ENCODE measurements around the gene TBCA. TPM values are rescaled to one million over a fixed set of nuclear protein-coding genes. Genes with fewer than 3 reads are reported as not detected.

The TBCA gene
- total RNA-seq, 2 donors from 2014 or later: 116 to 195 TPM

DNA sequence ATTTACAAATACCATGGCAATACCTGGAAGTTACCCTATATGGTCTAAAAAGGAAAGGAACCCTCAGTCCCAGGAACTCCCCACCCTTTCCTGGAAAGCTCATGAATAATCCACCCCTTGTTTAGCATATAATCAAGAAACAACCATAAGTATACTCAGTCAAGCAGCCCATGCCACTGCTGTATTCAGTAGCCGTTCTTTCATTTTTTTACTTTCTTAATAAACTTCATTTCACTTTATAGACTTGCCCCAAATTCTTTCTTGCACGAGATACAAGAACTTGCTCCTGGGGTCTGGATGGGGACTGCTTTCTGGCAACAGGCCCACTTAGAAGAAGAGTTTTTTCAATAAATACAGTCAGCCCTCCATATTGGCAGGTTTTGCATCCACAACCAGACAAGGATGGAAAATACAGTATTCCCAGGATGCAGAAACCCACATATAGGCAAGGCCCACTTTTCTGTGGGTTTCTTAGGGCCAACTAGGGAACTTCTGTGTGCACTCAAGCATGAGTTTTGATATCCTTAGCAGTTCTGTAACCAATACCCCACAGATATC, 2.8 kb upstream of the TBCA start:
- Mint-ChIP-seq H3K27me3 (no peaks in the 10 kb centered on the region), H3K36me3 (ENCODE audit: low read depth) (peaks cover 25% of the 10 kb centered on the region), H3K9me3 (no peaks in the 10 kb centered on the region), H3K27ac (no peak overlapping the region), H3K4me1 (peaks cover 20% of the 10 kb centered on the region), H3K4me3 (no peak overlapping the region)
- ATAC-seq (replicated peaks): no peak

DNA sequence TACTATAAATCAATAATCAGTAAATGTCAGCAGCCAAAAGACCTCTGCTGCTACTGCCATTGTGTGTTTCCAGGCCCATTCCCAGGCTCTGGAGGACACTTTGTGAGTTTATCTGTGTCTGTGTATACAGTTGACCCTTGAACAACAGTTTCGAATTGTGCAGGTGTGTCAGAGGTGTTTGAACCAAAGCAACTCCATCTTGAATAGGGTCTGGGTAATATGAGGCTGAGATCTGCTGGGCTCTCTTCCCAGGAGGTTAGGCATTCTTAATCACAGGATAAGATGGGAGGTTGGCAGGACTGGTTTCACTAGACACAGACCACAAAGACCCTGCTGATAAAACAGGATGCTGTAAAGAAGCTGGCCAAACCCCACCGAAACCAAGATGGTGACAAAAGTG, 2.3 kb upstream of the TBCA start:
- H3K4me3 Mint-ChIP-seq: no peak overlapping the region
- no peak for ATAC-seq (replicated peaks)
- no peaks in the 10 kb centered on the region for H3K9me3 Mint-ChIP-seq
- H3K27ac Mint-ChIP-seq: peak overlapping the region; percentile 24
- peaks cover 23% of the 10 kb centered on the region for H3K4me1 Mint-ChIP-seq
- no peaks in the 10 kb centered on the region for H3K27me3 Mint-ChIP-seq
- H3K36me3 Mint-ChIP-seq (ENCODE audit: low read depth): peaks cover 31% of the 10 kb centered on the region

DNA sequence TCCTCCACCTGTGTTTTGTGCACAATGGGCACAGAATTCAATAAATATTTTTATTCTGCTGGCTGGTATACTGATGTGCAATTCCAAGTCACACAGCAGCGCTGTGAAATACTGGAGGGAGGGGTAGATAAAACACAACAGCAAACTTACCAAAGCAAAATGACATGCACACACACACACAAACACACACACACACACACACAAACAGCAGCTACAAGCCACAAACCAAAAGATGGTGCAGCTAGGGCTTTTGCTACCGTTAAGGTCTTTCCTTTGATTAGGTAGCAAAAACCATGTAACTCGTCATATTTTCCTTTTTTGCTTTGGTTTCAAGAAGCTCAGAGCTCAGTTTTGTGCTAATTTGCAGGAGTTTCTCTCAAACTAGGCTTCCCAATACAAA, 1.8 kb upstream of the TBCA start:
- no peak for ATAC-seq (replicated peaks)
- no peaks in the 10 kb centered on the region for H3K9me3 Mint-ChIP-seq
- peak overlapping the region; percentile 24 for H3K27ac Mint-ChIP-seq
- peaks cover 23% of the 10 kb centered on the region for H3K4me1 Mint-ChIP-seq
- peak overlapping the region; percentile 99 for H3K4me3 Mint-ChIP-seq
- H3K27me3 Mint-ChIP-seq: no peaks in the 10 kb centered on the region
- peaks cover 36% of the 10 kb centered on the region for H3K36me3 Mint-ChIP-seq (ENCODE audit: low read depth)

DNA sequence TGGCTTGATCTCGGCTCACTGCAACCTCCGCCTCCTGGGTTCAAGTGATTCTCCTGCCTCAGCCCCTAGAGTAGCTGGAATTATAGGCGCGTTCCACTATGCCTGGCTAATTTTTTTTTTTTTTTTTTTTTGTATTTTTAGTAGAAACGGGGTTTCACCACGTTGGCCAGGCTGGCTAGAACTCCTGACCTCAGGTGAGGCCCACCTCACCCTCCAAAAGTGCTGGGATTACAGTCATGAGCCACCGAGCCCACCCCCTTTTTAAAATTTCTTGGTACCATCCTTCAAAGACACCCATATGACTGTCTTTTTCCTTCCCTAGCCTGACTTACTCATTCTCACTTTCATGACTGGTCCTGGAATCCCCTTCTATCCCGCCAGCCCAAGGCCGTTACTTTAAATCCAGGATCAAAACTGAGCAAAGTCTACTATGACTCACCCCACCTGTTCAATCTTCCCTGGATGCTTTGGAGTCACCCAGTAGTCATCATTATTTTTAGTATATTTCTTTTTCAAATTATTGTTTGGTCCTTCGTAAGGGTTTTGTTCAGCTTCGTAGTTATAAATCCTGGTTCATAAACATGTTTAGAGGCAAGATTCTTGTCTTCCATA, 1.2 kb upstream of the TBCA start:
- H3K36me3 Mint-ChIP-seq (ENCODE audit: low read depth): peaks cover 37% of the 10 kb centered on the region
- H3K4me1 Mint-ChIP-seq: peaks cover 23% of the 10 kb centered on the region
- no peaks in the 10 kb centered on the region for H3K27me3 Mint-ChIP-seq
- ATAC-seq (replicated peaks): no peak
- H3K9me3 Mint-ChIP-seq: no peaks in the 10 kb centered on the region
- H3K4me3 Mint-ChIP-seq: peak overlapping the region; percentile 99
- H3K27ac Mint-ChIP-seq: peak overlapping the region; percentile 4

- Mint-ChIP-seq H3K9me3 (no peaks in the 10 kb centered on the region), H3K4me3 (peak overlapping the region; percentile 99), H3K36me3 (ENCODE audit: low read depth) (peaks cover 44% of the 10 kb centered on the region), H3K27me3 (no peaks in the 10 kb centered on the region), H3K27ac (peak overlapping the region; percentile 98), H3K4me1 (peaks cover 27% of the 10 kb centered on the region)
- peak; percentile 36 for ATAC-seq (replicated peaks)
These were observed 541 bp upstream of the TBCA start for GRCh38 chr5:77776554-77777206.

DNA sequence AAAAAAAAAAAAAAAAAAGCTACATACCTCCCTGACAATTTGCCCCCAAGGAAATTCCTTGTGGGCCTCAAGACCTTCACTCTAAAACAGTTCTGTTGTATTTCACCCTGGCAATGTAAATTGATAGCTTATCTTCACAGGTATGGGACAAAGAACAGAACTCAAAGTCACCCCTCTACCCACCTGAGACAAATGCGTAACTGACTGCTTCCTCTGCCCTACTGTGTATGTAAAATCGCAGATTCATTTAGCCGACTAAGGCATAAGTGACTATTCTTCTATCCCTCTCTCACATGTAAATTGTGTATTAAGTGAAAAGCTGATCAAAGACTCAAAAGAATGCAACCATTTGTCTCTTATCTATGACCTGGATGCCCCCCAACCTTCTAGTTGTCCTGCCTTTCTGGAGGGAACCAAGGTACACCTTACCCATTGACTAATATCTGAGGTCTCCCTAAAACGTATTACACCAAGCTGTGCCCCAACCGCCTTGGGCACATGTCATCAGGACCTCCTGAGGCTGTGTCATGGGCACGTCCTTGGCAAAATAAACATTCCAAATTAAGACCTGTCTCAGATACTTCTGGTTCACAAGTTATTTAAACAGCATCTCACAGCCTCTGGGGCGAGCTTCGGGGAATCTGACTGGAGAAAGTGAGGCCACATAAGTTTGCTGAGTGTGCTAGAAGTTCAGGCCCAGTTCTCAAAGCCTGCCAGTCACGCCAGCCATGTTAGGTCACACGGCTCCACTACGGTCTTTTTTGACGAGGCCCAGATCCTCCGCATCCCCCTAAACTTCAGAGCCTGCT, 954 bp downstream of the TBCA start:
- peak overlapping the region; percentile 99 for H3K4me3 Mint-ChIP-seq
- peak overlapping the region; percentile 98 for H3K27ac Mint-ChIP-seq
- no peaks in the 10 kb centered on the region for H3K9me3 Mint-ChIP-seq
- H3K4me1 Mint-ChIP-seq: peaks cover 34% of the 10 kb centered on the region
- no peaks in the 10 kb centered on the region for H3K27me3 Mint-ChIP-seq
- peak; percentile 32 for ATAC-seq (replicated peaks)
- peaks cover 59% of the 10 kb centered on the region for H3K36me3 Mint-ChIP-seq (ENCODE audit: low read depth)

GRCh38 chr5:77773734-77774280, 2.3 kb downstream of the TBCA start:
- H3K4me1 Mint-ChIP-seq: peaks cover 38% of the 10 kb centered on the region
- H3K9me3 Mint-ChIP-seq: no peaks in the 10 kb centered on the region
- peak overlapping the region; percentile 98 for H3K27ac Mint-ChIP-seq

GRCh38 chr5:77772729-77773128, 3.4 kb downstream of the TBCA start:
- no peak overlapping the region for H3K27ac Mint-ChIP-seq
- H3K4me1 Mint-ChIP-seq: peaks cover 44% of the 10 kb centered on the region
- H3K36me3 Mint-ChIP-seq (ENCODE audit: low read depth): peaks cover 77% of the 10 kb centered on the region
- ATAC-seq (replicated peaks): no peak
- H3K9me3 Mint-ChIP-seq: no peaks in the 10 kb centered on the region
- H3K27me3 Mint-ChIP-seq: no peaks in the 10 kb centered on the region
- no peak overlapping the region for H3K4me3 Mint-ChIP-seq

More at GRCh38 chr5:77773734-77774280, 2.3 kb downstream of the TBCA start:
- Mint-ChIP-seq H3K36me3 (ENCODE audit: low read depth) (peaks cover 66% of the 10 kb centered on the region), H3K27me3 (no peaks in the 10 kb centered on the region), H3K4me3 (peak overlapping the region; percentile 99)
- ATAC-seq (replicated peaks): no peak

DNA sequence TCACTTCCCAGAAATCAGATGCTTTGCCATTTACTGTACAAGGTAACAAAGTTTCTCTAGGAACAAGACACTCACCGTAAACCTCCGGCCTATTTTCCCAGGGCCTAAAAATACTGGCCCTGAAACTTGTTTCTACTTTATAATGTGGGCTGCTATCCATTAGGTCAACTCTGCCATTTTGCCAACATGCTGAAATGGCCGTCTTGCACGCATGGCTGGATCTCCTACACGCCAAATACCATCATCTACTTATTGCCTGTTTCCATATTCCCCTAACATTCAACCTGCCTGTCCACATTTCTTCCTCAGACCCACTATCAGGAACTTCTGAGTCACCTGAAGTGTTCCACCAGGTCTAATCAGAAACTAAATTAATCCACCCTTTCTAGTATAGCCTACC, 4.7 kb downstream of the TBCA start:
- H3K27me3 Mint-ChIP-seq: no peaks in the 10 kb centered on the region
- no peaks in the 10 kb centered on the region for H3K9me3 Mint-ChIP-seq
- H3K27ac Mint-ChIP-seq: peak overlapping the region; percentile 3
- peaks cover 86% of the 10 kb centered on the region for H3K36me3 Mint-ChIP-seq (ENCODE audit: low read depth)
- no peak for ATAC-seq (replicated peaks)
- peaks cover 47% of the 10 kb centered on the region for H3K4me1 Mint-ChIP-seq
- H3K4me3 Mint-ChIP-seq: peak overlapping the region; percentile 49

- peaks cover 84% of the 10 kb centered on the region for H3K36me3 Mint-ChIP-seq (ENCODE audit: low read depth)
These were observed 5.7 kb downstream of the TBCA start for GRCh38 chr5:77770293-77771005.

GRCh38 chr5:77768978-77769377, 7.2 kb downstream of the TBCA start:
- no peak for ATAC-seq (replicated peaks)
- Mint-ChIP-seq H3K27ac (no peak overlapping the region), H3K9me3 (no peaks in the 10 kb centered on the region), H3K36me3 (ENCODE audit: low read depth) (peaks cover 74% of the 10 kb centered on the region), H3K4me1 (peaks cover 38% of the 10 kb centered on the region), H3K27me3 (no peaks in the 10 kb centered on the region), H3K4me3 (no peak overlapping the region)

More at GRCh38 chr5:77770293-77771005, 5.7 kb downstream of the TBCA start:
- no peak overlapping the region for H3K27ac Mint-ChIP-seq
- peak; percentile 61 for ATAC-seq (replicated peaks)
- peaks cover 49% of the 10 kb centered on the region for H3K4me1 Mint-ChIP-seq
- H3K4me3 Mint-ChIP-seq: peak overlapping the region; percentile 49
- H3K27me3 Mint-ChIP-seq: no peaks in the 10 kb centered on the region
- H3K9me3 Mint-ChIP-seq: no peaks in the 10 kb centered on the region

- no peak for ATAC-seq (replicated peaks)
- H3K36me3 Mint-ChIP-seq (ENCODE audit: low read depth): peaks cover 62% of the 10 kb centered on the region
- no peaks in the 10 kb centered on the region for H3K9me3 Mint-ChIP-seq
- H3K27ac Mint-ChIP-seq: no peak overlapping the region
- H3K4me3 Mint-ChIP-seq: no peak overlapping the region
- no peaks in the 10 kb centered on the region for H3K27me3 Mint-ChIP-seq
- H3K4me1 Mint-ChIP-seq: peaks cover 34% of the 10 kb centered on the region
These were observed 8.8 kb downstream of the TBCA start for GRCh38 chr5:77767301-77767700.

DNA sequence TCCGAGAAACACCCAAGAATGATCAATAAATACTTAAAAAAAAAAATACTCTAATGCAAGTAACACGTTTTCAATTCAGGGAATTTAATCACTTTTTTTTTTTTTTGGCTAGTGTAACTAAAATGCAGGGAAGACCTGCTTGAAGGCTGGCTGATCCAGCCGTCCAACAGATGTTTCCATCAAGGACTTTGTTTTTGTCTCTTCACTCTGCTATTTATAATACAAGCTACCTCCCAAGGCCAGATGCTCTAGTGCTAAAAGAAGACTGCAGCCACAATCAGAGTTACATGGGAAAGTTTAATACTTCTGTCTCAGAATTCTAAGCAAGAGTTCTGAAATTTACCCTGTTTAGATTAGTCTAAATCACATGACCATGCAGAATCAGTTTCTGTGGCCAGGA, 14.5 kb downstream of the TBCA start:
- no peaks in the 10 kb centered on the region for H3K9me3 Mint-ChIP-seq
- H3K36me3 Mint-ChIP-seq (ENCODE audit: low read depth): peaks cover 40% of the 10 kb centered on the region
- H3K27me3 Mint-ChIP-seq: no peaks in the 10 kb centered on the region
- peaks cover 23% of the 10 kb centered on the region for H3K4me1 Mint-ChIP-seq
- H3K4me3 Mint-ChIP-seq: no peak overlapping the region
- H3K27ac Mint-ChIP-seq: no peak overlapping the region
- ATAC-seq (replicated peaks): no peak

Data from activated T-helper 17 cell treated with anti-CD3 and anti-CD28 coated beads, Interleukin-2, amount 50 U/mL, for 72 hours (primary cell).